DND-41 (cell line): Measurements from ENCODE around the gene PLXNA4.

Source experiments
- ATAC-seq: fragments of 200-7000 bp; cut with Tn5 transposase; 3 replicates; pipeline ENCODE4 v1.9.1; 2021; ENCODE audit warnings: low read depth; ENCODE audit not compliant: insufficient read depth
- DNase-seq: peaks from one replicate; pipeline ENCODE4 v3.0.0-alpha.2; 2020
- H2AFZ ChIP-seq: 2 replicates; pipeline ENCODE4 v1.6.0; 2012; ENCODE audit warnings: low read depth, low read length
- H3K27ac ChIP-seq: 2 replicates; pipeline ENCODE4 v1.5.1; 2012; ENCODE audit warnings: low read length, inconsistent platforms
- H3K27me3 ChIP-seq: fragments of 200-600 bp; sonication (generic); 2 replicates; pipeline ENCODE4 v1.6.0; 2012; ENCODE audit warnings: low read length, mild to moderate bottlenecking, inconsistent platforms; ENCODE audit not compliant: insufficient read depth, poor library complexity
- H3K36me3 ChIP-seq: 2 replicates; pipeline ENCODE4 v1.5.1; 2012; ENCODE audit warnings: low read length, inconsistent platforms; ENCODE audit not compliant: insufficient read depth
- H3K4me1 ChIP-seq: 2 replicates; pipeline ENCODE4 v1.5.1; 2012; ENCODE audit warnings: mild to moderate bottlenecking, low read length; ENCODE audit not compliant: insufficient read depth
- H3K4me2 ChIP-seq: 2 replicates; pipeline ENCODE4 v1.6.0; 2012; ENCODE audit warnings: mild to moderate bottlenecking, moderate library complexity, low read length, inconsistent platforms; ENCODE audit not compliant: insufficient read depth
- H3K4me3 ChIP-seq, 2 experiments: fragments of 200-600 bp in 1 of 2; shearing (Covaris generic) in 1 of 2; 2 replicates each; pipeline ENCODE4 v1.5.1; 2012 to 2016; ENCODE audit warnings: inconsistent platforms in 2 of 2, low read length in 2 of 2, mild to moderate bottlenecking in 2 of 2, low read depth in 1 of 2, moderate library complexity in 1 of 2
- H3K79me2 ChIP-seq: 2 replicates; pipeline ENCODE4 v1.6.0; 2012; ENCODE audit warnings: low read length, inconsistent platforms; ENCODE audit not compliant: insufficient read depth
- H3K9ac ChIP-seq: 2 replicates; pipeline ENCODE4 v1.6.0; 2012; ENCODE audit warnings: low read depth, mild to moderate bottlenecking, inconsistent platforms, low read length, moderate library complexity
- H3K9me3 ChIP-seq: 2 replicates; pipeline ENCODE4 v1.5.1; 2012; ENCODE audit warnings: low read length, moderate library complexity, mild to moderate bottlenecking, inconsistent platforms; ENCODE audit not compliant: insufficient read depth, severe bottlenecking
- H4K20me1 ChIP-seq: 2 replicates; pipeline ENCODE4 v1.6.0; 2012; ENCODE audit warnings: low read length; ENCODE audit not compliant: insufficient read depth
- CTCF ChIP-seq: IDR thresholded peaks from 2 replicates; pipeline ENCODE4 v1.5.1; 2012; ENCODE audit warnings: borderline replicate concordance, low read length, moderate library complexity, mild to moderate bottlenecking; ENCODE audit not compliant: poor library complexity, severe bottlenecking; ENCODE audit errors: extremely low read depth
- EZH2 ChIP-seq: IDR thresholded peaks from 3 replicates; pipeline ENCODE4 v1.6.1; 2012; ENCODE audit warnings: borderline replicate concordance, low read depth, mild to moderate bottlenecking, moderate library complexity, low read length, inconsistent platforms; ENCODE audit not compliant: severe bottlenecking

The PLXNA4 gene

GRCh38 chr7:132416395-132416794 lies 159.9 kb downstream of the PLXNA4 start:
- TF ChIP-seq EZH2 (no peak), CTCF (no peak)
- ATAC-seq (no peak), DNase-seq (no peak)
- H3K4me2 ChIP-seq, result no peak overlapping the region
- H3K9ac ChIP-seq, result no peak overlapping the region
- H3K27ac ChIP-seq, result no peak overlapping the region
- H2AFZ ChIP-seq, result no peak overlapping the region
- H3K36me3 ChIP-seq, result no peaks in the 10 kb centered on the region
- no peaks in the 10 kb centered on the region for H3K27me3 ChIP-seq
- no peaks in the 10 kb centered on the region for H3K79me2 ChIP-seq
- no peaks in the 10 kb centered on the region for H3K4me1 ChIP-seq
- H4K20me1 ChIP-seq, result no peaks in the 10 kb centered on the region
- H3K9me3 ChIP-seq, result no peaks in the 10 kb centered on the region
- no peak overlapping the region for H3K4me3 ChIP-seq

DNA sequence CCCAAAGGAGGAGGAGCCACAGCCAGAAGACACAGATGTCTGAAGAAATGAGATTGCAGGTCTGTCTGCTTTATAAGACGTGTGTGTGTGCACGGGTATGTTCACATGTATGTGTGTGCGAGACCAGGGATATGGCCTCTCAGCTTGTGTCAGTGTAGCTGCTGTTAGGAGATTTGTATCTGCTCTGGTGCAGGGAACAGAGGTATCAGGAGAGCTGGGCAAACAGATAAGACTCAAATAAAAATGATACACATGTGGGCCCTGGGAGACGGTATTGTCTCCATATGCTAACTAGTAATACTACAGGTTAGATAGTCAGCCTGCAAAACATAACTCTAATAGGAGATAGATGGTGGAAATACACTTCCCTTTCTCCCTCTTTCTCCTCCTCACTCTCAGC lies 161.0 kb downstream of the PLXNA4 start:
- H3K9ac ChIP-seq, result no peak overlapping the region
- H3K4me2 ChIP-seq, result no peak overlapping the region

DNA sequence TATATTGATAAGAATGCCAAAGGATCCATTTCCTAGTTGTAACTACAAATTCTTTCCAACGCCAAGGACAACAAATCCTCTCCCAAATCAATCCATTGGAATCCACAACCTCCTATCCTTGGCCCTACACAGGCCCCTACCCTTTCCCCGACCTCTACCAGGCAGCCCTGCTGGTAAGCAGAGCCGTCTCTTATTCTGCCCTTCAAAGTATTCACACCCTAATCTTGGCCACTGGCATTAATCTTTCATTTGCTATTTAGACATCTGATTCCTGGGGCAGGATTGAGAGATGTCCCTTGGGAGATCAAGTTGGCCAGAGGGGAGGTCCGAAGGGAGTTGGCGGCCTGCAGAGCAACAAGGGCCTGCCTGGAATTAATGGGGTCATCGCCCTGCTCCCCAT lies 161.4 kb downstream of the PLXNA4 start:
- H3K9ac ChIP-seq, result no peak overlapping the region
- no peak overlapping the region for H2AFZ ChIP-seq
- no peak for TF ChIP-seq CTCF
- TF ChIP-seq EZH2, result no peak
- H3K27ac ChIP-seq, result no peak overlapping the region
- H3K4me1 ChIP-seq, result no peaks in the 10 kb centered on the region
- H3K4me2 ChIP-seq, result no peak overlapping the region
- H4K20me1 ChIP-seq, result no peaks in the 10 kb centered on the region
- H3K79me2 ChIP-seq, result no peaks in the 10 kb centered on the region
- ATAC-seq (no peak), DNase-seq (no peak)
- H3K4me3 ChIP-seq, result no peak overlapping the region
- H3K36me3 ChIP-seq, result no peaks in the 10 kb centered on the region
- no peaks in the 10 kb centered on the region for H3K27me3 ChIP-seq
- H3K9me3 ChIP-seq, result no peaks in the 10 kb centered on the region

More for the DNA sequence above, 161.0 kb downstream of the PLXNA4 start:
- no peak overlapping the region for H3K27ac ChIP-seq
- ATAC-seq, result no peak
- H3K4me1 ChIP-seq, result no peaks in the 10 kb centered on the region
- H3K4me3 ChIP-seq, result no peak overlapping the region
- H3K79me2 ChIP-seq, result no peaks in the 10 kb centered on the region
- no peak overlapping the region for H2AFZ ChIP-seq
- TF ChIP-seq CTCF (no peak), EZH2 (no peak)
- no peaks in the 10 kb centered on the region for H3K36me3 ChIP-seq
- no peaks in the 10 kb centered on the region for H3K9me3 ChIP-seq
- no peaks in the 10 kb centered on the region for H3K27me3 ChIP-seq
- DNase-seq, result no peak
- no peaks in the 10 kb centered on the region for H4K20me1 ChIP-seq

DNA sequence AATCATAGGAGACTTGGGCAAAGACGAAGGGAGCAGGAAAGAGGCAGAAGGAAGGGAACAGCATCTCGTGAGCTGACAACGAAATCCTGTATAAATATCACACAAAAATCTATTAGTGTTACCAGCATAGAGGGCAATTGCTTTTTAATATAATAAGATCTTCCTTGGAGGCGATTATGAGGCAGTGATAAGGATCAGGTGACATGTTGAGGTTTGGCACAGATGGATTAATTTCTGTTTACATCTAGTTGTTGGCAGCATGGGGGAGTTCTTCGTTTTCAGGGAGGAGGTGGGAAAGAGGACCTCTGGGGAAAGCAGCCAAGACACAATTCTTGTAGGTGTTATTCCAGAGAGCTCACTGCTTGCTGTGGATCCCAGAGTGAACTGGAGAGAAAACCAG lies 163.8 kb downstream of the PLXNA4 start:
- no peak for DNase-seq
- no peak overlapping the region for H2AFZ ChIP-seq
- H3K27ac ChIP-seq, result no peak overlapping the region
- TF ChIP-seq EZH2, result no peak
- no peak for TF ChIP-seq CTCF
- no peaks in the 10 kb centered on the region for H3K4me1 ChIP-seq
- H3K9me3 ChIP-seq, result no peaks in the 10 kb centered on the region
- no peaks in the 10 kb centered on the region for H3K27me3 ChIP-seq
- H3K79me2 ChIP-seq, result no peaks in the 10 kb centered on the region
- no peak overlapping the region for H3K4me2 ChIP-seq
- no peaks in the 10 kb centered on the region for H3K36me3 ChIP-seq
- H3K9ac ChIP-seq, result no peak overlapping the region
- no peak overlapping the region for H3K4me3 ChIP-seq
- no peaks in the 10 kb centered on the region for H4K20me1 ChIP-seq
- no peak for ATAC-seq
